HG02678 (cell line): ENCODE results near the gene NEURL1.

Experiments used
- ATAC-seq: cut with Tn5 transposase; IDR thresholded peaks from one replicate; pipeline ENCODE4 v1.9.1; 2021; ENCODE audit warnings: mild to moderate bottlenecking, moderate library complexity; ENCODE audit not compliant: unreplicated experiment

Gene NEURL1

GRCh38 chr10:103640436-103641181 lies 147.1 kb downstream of the NEURL1 start:
- ATAC-seq = no peak

DNA sequence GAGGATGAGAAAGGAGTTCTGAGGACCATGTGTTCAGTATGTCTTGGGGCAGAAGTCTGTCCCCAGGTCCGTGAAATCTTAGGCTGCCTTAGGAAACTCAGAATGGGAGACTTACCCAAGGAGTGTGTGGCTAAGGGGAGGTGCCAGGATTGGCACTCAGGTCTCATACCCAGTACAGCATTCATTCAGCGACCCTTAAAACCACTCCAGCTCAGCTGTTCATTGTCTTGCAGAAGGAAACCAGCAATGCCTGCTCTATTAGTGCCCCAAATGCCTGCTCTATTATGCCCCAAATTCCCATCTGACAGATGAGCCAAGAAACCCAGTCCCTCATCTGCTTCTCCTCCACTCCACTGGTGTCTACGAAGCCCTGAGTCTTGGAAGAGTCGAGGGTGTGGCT lies 147.8 kb downstream of the NEURL1 start:
- no peak for ATAC-seq
